HepG2 (cell line): ENCODE measurements around the gene FBH1. TPM values are rescaled to one million over a fixed set of nuclear protein-coding genes. Genes with fewer than 3 reads are reported as not detected.
"Not testable (repeated sequence)": the region's sequence is repeated elsewhere in the genome, so short reads cannot be mapped to it uniquely, and the experiment has no call there.

ENCODE experiments used
- ATAC-seq: fragments of 200-7000 bp; cut with Tn5 transposase; 3 replicates; pipeline ENCODE4 v1.9.1; 2020; ENCODE audit warnings: mild to moderate bottlenecking, moderate library complexity
- BruUV-seq: library from RNA; stranded (reverse); fragments of 400-500 nt; replicated peaks from 2 replicates; lab custom pipeline; 2021; lab: Mats Ljungman, UMichigan
- CTCF ChIA-PET: fragments of 300-600 bp; formaldehyde crosslinking; extraction: SDS; loops from one replicate; lab custom pipeline; 2021; ENCODE audit warnings: low total read pairs, inconsistent platforms, low intra/inter-chr PET ratio; lab: Yijun Ruan, JAX
- POLR2A ChIA-PET: fragments of 350-600 bp; sonication (Branson Sonifier 250); formaldehyde crosslinking; loops from one replicate; lab custom pipeline; 2020; ENCODE audit warnings: antibody characterized with exemption, inconsistent platforms; lab: Yijun Ruan, JAX
- DNase-seq: peaks from one replicate; pipeline ENCODE4 v3.0.0-alpha.2; 2015; ENCODE audit warnings: low spot score
- FAIRE-seq: peaks from 3 replicates; lab custom pipeline; 2011; peaks lifted over from hg19 to GRCh38; lab: Jason Lieb, UNC
- H2AFZ ChIP-seq: one replicate; pipeline ENCODE4 v1.6.1; 2011; ENCODE audit warnings: low read length, inconsistent platforms
- H3K27ac ChIP-seq: fragments of 300-600 bp; 3 replicates; pipeline ENCODE4 v1.8.0; 2011; ENCODE audit warnings: mixed run types, mild to moderate bottlenecking, mixed read lengths, low read length, inconsistent platforms; ENCODE audit not compliant: insufficient read depth; ENCODE audit errors: extremely low read length
- H3K27me3 ChIP-seq, 2 experiments: fragments of 200-600 bp in 1 of 2; 2 replicates in 1 of 2; 3 replicates in 1 of 2; pipeline versions ENCODE4 v1.6.0 to v1.8.0; 2011; ENCODE audit warnings: low read length in 2 of 2, mild to moderate bottlenecking in 2 of 2, moderate library complexity in 2 of 2, inconsistent platforms in 1 of 2; ENCODE audit not compliant: insufficient read depth in 2 of 2, control insufficient read depth in 1 of 2
- H3K36me3 ChIP-seq, 2 experiments: fragments of 200-600 bp in 1 of 2; replicated peaks in 1 of 2; 2 replicates in 1 of 2; 3 replicates in 1 of 2; pipeline versions ENCODE4 v1.5.1 to v1.8.0; 2011; ENCODE audit warnings: low read length in 2 of 2, inconsistent platforms in 1 of 2; ENCODE audit not compliant: insufficient read depth in 2 of 2, control insufficient read depth in 1 of 2
- H3K4me1 ChIP-seq: 2 replicates; pipeline ENCODE4 v1.5.1; 2012; ENCODE audit warnings: low read length, inconsistent platforms; ENCODE audit not compliant: insufficient read depth
- H3K4me2 ChIP-seq: 2 replicates; pipeline ENCODE4 v1.6.0; 2011; ENCODE audit warnings: low read depth, low read length, inconsistent platforms
- H3K4me3 ChIP-seq, 3 experiments: fragments of 200-600 bp in 1 of 3; sonication (generic), shearing (Covaris generic) in 1 of 3; replicated peaks in 1 of 3; 2 replicates each; pipeline ENCODE4 v1.5.1; 2011 to 2016; ENCODE audit warnings: low read length in 3 of 3, inconsistent platforms in 2 of 3, low read depth in 2 of 3, mild to moderate bottlenecking in 2 of 3, control low read depth in 1 of 3, mixed read lengths in 1 of 3; ENCODE audit not compliant: insufficient read depth in 1 of 3
- H3K79me2 ChIP-seq: one replicate; pipeline ENCODE4 v1.6.1; 2011; ENCODE audit warnings: low read length, inconsistent platforms; ENCODE audit not compliant: insufficient read depth
- H3K9ac ChIP-seq: 2 replicates; pipeline ENCODE4 v1.6.0; 2011; ENCODE audit warnings: mild to moderate bottlenecking, low read depth, low read length, inconsistent platforms; ENCODE audit not compliant: insufficient read depth
- H3K9me3 ChIP-seq: 2 replicates; pipeline ENCODE4 v1.5.1; 2012; ENCODE audit warnings: mild to moderate bottlenecking, low read length
- H4K20me1 ChIP-seq: 2 replicates; pipeline ENCODE4 v1.6.0; 2011; ENCODE audit warnings: inconsistent platforms, mild to moderate bottlenecking, low read length, moderate library complexity; ENCODE audit not compliant: insufficient read depth
- CHD4 ChIP-seq: fragments of 200-600 bp; sonication (generic); IDR thresholded peaks from 2 replicates; pipeline ENCODE4 v1.7.0; 2017; ENCODE audit warnings: mild to moderate bottlenecking, low read length, borderline replicate concordance
- MIER3 ChIP-seq: IDR thresholded peaks from 2 replicates; pipeline ENCODE4 v1.6.1; 2016; ENCODE audit warnings: missing compliant biosample characterization, borderline replicate concordance
- MYC ChIP-seq: sonication (generic); formaldehyde crosslinking; IDR thresholded peaks from 2 replicates; pipeline ENCODE4 v1.9.0; 2021; ENCODE audit warnings: missing genetic modification reagents, borderline replicate concordance
- NPAS2 ChIP-seq: sonication (generic); formaldehyde crosslinking; IDR thresholded peaks from 2 replicates; pipeline ENCODE4 v1.8.0; 2022; ENCODE audit warnings: mild to moderate bottlenecking, missing genetic modification reagents, borderline replicate concordance
- NR2F2 ChIP-seq: IDR thresholded peaks from 2 replicates; pipeline ENCODE4 v1.6.1; 2012; ENCODE audit warnings: low read depth, inconsistent platforms, borderline replicate concordance
- NR2F6 ChIP-seq, 2 experiments: IDR thresholded peaks; 2 replicates each; pipeline ENCODE4 v1.6.1; 2016; ENCODE audit warnings: antibody characterized with exemption in 1 of 2, mild to moderate bottlenecking in 1 of 2
- RFX1 ChIP-seq: fragments of 450-650 bp; IDR thresholded peaks from 2 replicates; pipeline ENCODE4 v1.6.1; 2017
- THAP7 ChIP-seq: sonication (generic); formaldehyde crosslinking; IDR thresholded peaks from 2 replicates; pipeline ENCODE4 v1.8.1; 2023; ENCODE audit warnings: mild to moderate bottlenecking, missing genetic modification reagents
- TRAFD1 ChIP-seq: sonication (generic); formaldehyde crosslinking; IDR thresholded peaks from 2 replicates; pipeline ENCODE4 v1.5.1; 2020; ENCODE audit warnings: missing genetic modification reagents, mild to moderate bottlenecking, borderline replicate concordance
- ZFP1 ChIP-seq: IDR thresholded peaks from 2 replicates; pipeline ENCODE4 v1.6.1; 2016
- ZNF230 ChIP-seq: sonication (generic); formaldehyde crosslinking; IDR thresholded peaks from 2 replicates; pipeline ENCODE4 v1.4.0; 2020; ENCODE audit warnings: mild to moderate bottlenecking, missing genetic modification reagents
- ZNF253 ChIP-seq: sonication (generic); formaldehyde crosslinking; IDR thresholded peaks from 2 replicates; pipeline ENCODE4 v1.8.0; 2022; ENCODE audit warnings: mild to moderate bottlenecking, missing genetic modification reagents, borderline replicate concordance
- ZNF639 ChIP-seq: conservative IDR thresholded peaks from 2 replicates; pipeline ENCODE4 v1.6.1; 2018; ENCODE audit warnings: missing genetic modification reagents
- ZSCAN12 ChIP-seq: sonication (generic); formaldehyde crosslinking; IDR thresholded peaks from 2 replicates; pipeline ENCODE4 v1.9.0; 2021; ENCODE audit warnings: mild to moderate bottlenecking, missing genetic modification reagents
- ZSCAN21 ChIP-seq: sonication (generic); formaldehyde crosslinking; IDR thresholded peaks from 2 replicates; pipeline ENCODE4 v1.8.0; 2022; ENCODE audit warnings: mild to moderate bottlenecking, missing genetic modification reagents, moderate library complexity, borderline replicate concordance
- WGBS: methylation state at CpG from one replicate; pipeline ENCODE4 v1.1.6; 2017; ENCODE audit warnings: low lambda C conversion rate; 5-methylcytosine and 5-hydroxymethylcytosine counted together
- in situ Hi-C: cut with HindIII; loops from 2 replicates; pipeline ENCODE4 v1.10.0; 2017; ENCODE audit warnings: low pct_unique_long_range_greater_than_20kb; ENCODE audit not compliant: extremely low pct_ligation_motif_present
- intact Hi-C: fragments of 100-400 bp; cut with micrococcal nuclease; formaldehyde crosslinking; loops from one replicate; pipeline ENCODE4 v1.10.0; 2022; ENCODE audit not compliant: unreplicated experiment
- polyA plus RNA-seq, 8 experiments: library from polyadenylated mRNA; depleted of rRNA in 3 of 8; stranded (reverse) in 7 of 8; unstranded in 1 of 8; fragments of >200 nt; fragmentation: Illumina TruSeq in 4 of 8; extraction: Trizol in 4 of 8; gene quantifications; 2 replicates each; pipeline versions ENCODE4 v1.2.1 to v1.2.3, GENCODE V29; 2011 to 2016; ENCODE audit warnings: low read depth in 4 of 8, missing spikeins in 1 of 8, mixed read lengths in 1 of 8; ENCODE audit not compliant: insufficient read depth in 1 of 8
- total RNA-seq, 5 experiments: library from RNA; depleted of rRNA; stranded (reverse); fragments of >200 nt; fragmentation: Illumina TruSeq; extraction: Trizol; gene quantifications; 2 replicates each; pipeline ENCODE4 v1.2.3, GENCODE V29; 2016; ENCODE audit warnings: low read depth in 1 of 5

FBH1 gene
- total and polyA plus RNA-seq, 2 of the 13 experiments (the other 11 are each of a cell fraction or from before 2014, with no cell fraction given) = 48.8 to 60.3 TPM

- CTCF ChIA-PET, H4K20me1 ChIP-seq, H3K9ac ChIP-seq, H3K4me2 ChIP-seq, H2AFZ ChIP-seq, ATAC-seq, H3K9me3 ChIP-seq, H3K79me2 ChIP-seq, FAIRE-seq, H3K4me1 ChIP-seq, BruUV-seq, intact Hi-C loops, DNase-seq, H3K27me3 ChIP-seq, H3K4me3 ChIP-seq, H3K27ac ChIP-seq: not testable (repeated sequence)
- H3K36me3 ChIP-seq = peaks cover 6 to 43% of the 10 kb centered on the region in 2 experiments
- WGBS = 96% methylated on average over 7 of the region's 7 CpGs
- in situ Hi-C loops = loop anchor here (10.0 kb wide), 1 partner anchor 62 kb away; the partner anchor contains the start of gene GDI2
- POLR2A ChIA-PET = interaction anchor here (1.5 kb wide), 1 partner anchor 13 kb away, joined by 6 read pairs; the partner anchor contains the start of genes ANKRD16 and FBH1
Observed at GRCh38 chr10:5877041-5877440, 13.0 kb upstream of the FBH1 start.

- intact Hi-C loops = no loop called here
- H3K36me3 ChIP-seq = peaks cover 15 to 54% of the 10 kb centered on the region in 2 experiments
- ChIA-PET CTCF (no interaction called here), POLR2A (no interaction called here)
- no peaks in the 10 kb centered on the region for H4K20me1 ChIP-seq
- no peak overlapping the region for H3K4me2 ChIP-seq
- 97% methylated on average over 7 of the region's 8 CpGs for WGBS
- DNase-seq = no peak
- H3K27ac ChIP-seq = no peak overlapping the region
- no peak overlapping the region for H2AFZ ChIP-seq
- H3K4me3 ChIP-seq = no peak overlapping the region
- no peaks in the 10 kb centered on the region for H3K9me3 ChIP-seq
- in situ Hi-C loops = no loop called here
- H3K79me2 ChIP-seq = peaks cover 9% of the 10 kb centered on the region
- ATAC-seq = no peak
- H3K4me1 ChIP-seq = peaks cover 22% of the 10 kb centered on the region
- no peaks in the 10 kb centered on the region for H3K27me3 ChIP-seq
- H3K9ac ChIP-seq = no peak overlapping the region
- BruUV-seq = no TSS peak
- FAIRE-seq = no peak
- no peak for TF ChIP-seq RFX1
- TF ChIP-seq MIER3 = no peak
- no peak for TF ChIP-seq CHD4
- no peak for TF ChIP-seq NR2F2
- TF ChIP-seq TRAFD1 (CRISPR knock-in tag) = no peak
- no peak for TF ChIP-seq THAP7 (CRISPR knock-in tag)
- no peak for TF ChIP-seq ZNF230 (CRISPR knock-in tag)
- no peak for TF ChIP-seq NPAS2 (CRISPR knock-in tag)
- no peak for TF ChIP-seq NR2F6 (IDR thresholded peaks at IDR 0.05)
- TF ChIP-seq NR2F6 (CRISPR knock-in tag; IDR thresholded peaks at IDR 0.05) = no peak
- no peak for TF ChIP-seq ZSCAN21
- no peak for TF ChIP-seq ZNF253
- no peak for TF ChIP-seq ZFP1 (CRISPR knock-in tag)
- no peak for TF ChIP-seq ZNF639 (CRISPR knock-in tag)
- no peak for TF ChIP-seq ZSCAN12 (CRISPR knock-in tag)
- TF ChIP-seq MYC (CRISPR knock-in tag) = no peak
Observed at GRCh38 chr10:5882961-5883360, 7.1 kb upstream of the FBH1 start.
